ENCODE results near the gene CASP8AP2. TPM values are rescaled to one million over a fixed set of nuclear protein-coding genes. Genes with fewer than 3 reads are reported as not detected.
"Not testable (repeated sequence)": the region's sequence is repeated elsewhere in the genome, so short reads cannot be mapped to it uniquely, and the experiment has no call there.

The CASP8AP2 gene
- total RNA-seq, 1 experiment from 2014 or later, result 21.1 TPM

DNA sequence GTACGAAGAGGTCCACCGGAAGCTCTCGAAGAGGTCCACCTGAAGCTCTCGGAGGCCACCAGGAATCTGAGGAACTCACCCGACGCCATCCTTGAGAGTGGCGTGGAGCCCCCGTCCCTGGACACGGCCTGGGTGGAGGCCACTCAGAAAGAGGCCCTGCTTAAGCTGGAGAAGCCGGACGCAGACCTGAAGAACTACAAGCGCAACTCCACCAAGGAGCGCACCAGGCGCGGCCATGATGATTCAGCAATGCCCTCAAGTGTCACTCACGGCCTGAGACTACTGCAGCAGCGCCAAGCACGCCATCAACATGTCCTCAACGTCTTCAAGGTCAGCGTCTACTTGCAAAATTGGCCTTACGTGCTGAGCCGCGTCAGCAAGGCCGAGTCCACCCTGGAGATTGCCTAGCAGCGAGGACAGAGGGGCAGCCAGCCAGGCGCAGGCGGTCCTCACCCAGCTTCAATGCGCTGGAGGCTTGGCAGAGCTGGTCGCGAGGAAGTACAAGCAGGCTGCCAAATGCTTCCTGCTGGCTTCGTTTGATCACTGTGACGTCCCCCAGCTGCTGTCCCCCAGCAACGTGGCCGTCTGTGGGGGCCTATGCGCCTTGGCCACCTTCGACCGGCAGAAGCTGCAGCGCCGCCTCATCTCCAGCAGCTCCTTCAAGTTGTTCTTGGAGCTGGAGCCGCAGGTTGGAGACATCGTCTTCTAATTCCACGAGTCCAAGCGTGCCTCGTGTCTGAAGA lies 56.9 kb downstream of the CASP8AP2 start:
- no peaks in the 10 kb centered on the region for H3K36me3 ChIP-seq
- DNase-seq (ENCODE audit: low read depth in 1 of 2, low spot score in 2 of 2), result no peak
- no peak overlapping the region for H3K27ac ChIP-seq
- H3K9me3 ChIP-seq (replicated peaks), result no peaks in the 10 kb centered on the region
- peaks cover 6% of the 10 kb centered on the region; the same call in 1 of the 2 replicates for H3K4me1 ChIP-seq (replicated peaks)
- peaks cover 22% of the 10 kb centered on the region for H3K27me3 ChIP-seq (replicated peaks)
- no peak overlapping the region for H3K4me3 ChIP-seq

DNA sequence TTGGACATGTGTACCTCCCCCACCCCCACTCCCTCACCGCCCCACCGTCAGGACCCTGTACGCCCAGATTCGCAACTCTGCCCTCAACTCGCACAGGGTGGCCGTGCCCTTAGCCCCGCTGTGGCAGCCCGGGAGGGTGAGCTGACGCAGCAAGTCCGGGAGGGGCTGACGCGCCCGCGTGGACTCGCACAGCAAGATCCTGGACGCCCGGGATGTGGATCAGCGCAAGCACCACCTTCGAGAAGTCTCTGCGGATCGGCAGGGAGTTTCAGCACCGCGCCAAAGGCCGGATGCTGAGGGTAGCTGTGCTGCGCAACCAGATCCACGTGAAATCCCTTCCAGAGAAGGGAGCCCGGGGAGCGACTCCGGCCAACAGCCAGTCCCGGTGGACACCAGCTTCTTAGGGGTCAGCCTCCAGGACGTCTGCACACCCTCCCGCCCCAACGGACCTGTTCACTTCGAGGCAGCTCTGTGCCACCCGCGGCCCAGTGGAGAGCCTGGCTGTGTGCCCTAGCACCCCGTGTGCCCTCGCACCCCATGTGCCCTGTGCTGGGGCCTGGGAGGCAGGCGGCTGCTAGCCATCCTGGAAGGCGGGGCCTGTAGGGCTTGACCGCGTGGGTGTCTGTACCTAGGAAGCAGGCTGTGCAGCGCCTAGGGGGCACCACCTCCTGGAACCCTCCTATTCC lies 57.9 kb downstream of the CASP8AP2 start:
- no peak for DNase-seq (ENCODE audit: low read depth in 1 of 2, low spot score in 2 of 2)
- no peaks in the 10 kb centered on the region for H3K9me3 ChIP-seq (replicated peaks)

DNA sequence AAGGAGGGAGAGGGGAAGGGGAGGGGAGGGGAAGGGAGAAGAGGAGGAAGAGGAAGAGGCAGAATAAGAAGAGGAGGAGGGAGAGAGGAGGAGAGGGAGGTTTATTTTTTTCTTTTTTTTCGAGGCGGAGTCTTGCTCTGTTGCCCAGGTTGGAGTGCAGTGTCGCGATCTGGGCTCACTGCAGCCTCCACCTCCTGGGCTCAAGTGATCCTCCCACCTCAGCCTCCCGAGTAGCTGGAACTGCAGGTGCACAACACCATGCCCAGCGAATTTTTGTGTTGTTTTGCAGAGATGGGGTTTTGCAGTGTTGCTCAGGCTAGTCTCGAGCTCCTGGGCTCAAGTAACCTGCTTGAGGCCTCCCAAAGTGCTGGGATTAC lies 58.4 kb downstream of the CASP8AP2 start:
- no peak for DNase-seq (ENCODE audit: low read depth in 1 of 2, low spot score in 2 of 2)
- Histone ChIP-seq H3K36me3 (no peaks in the 10 kb centered on the region), H3K4me1 (replicated peaks) (peaks cover 6% of the 10 kb centered on the region; the same call in 1 of the 2 replicates), H3K27ac (no peak overlapping the region), H3K9me3 (replicated peaks) (no peaks in the 10 kb centered on the region), H3K27me3 (replicated peaks) (peaks cover 22% of the 10 kb centered on the region), H3K4me3 (no peak overlapping the region)

More for the DNA sequence above, 57.9 kb downstream of the CASP8AP2 start:
- Histone ChIP-seq H3K4me1 (replicated peaks) (peaks cover 6% of the 10 kb centered on the region; the same call in 1 of the 2 replicates), H3K27me3 (replicated peaks) (peaks cover 22% of the 10 kb centered on the region), H3K27ac (no peak overlapping the region), H3K36me3 (no peaks in the 10 kb centered on the region), H3K4me3 (no peak overlapping the region)

DNA sequence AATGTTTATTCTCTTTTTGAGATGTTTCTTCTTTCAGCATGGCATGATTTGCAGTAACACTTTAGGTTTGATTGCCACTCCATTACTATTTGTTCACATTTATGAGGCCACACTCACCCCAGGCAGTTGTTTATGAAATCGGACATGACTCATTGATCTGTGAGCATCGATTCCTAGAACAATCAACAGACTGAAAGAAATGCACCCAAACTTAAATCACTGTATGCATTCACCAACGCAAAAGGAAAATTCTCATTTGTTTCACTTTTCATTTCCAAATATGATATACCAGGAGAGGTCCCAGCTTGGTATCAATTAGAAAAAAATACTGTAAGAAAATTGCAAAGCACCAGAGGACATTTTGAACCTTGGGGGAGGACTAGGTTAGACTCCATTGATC lies 59.2 kb downstream of the CASP8AP2 start:
- no peaks in the 10 kb centered on the region for H3K9me3 ChIP-seq (replicated peaks)
- H3K27ac ChIP-seq, result no peak overlapping the region
- H3K27me3 ChIP-seq (replicated peaks), result peaks cover 22% of the 10 kb centered on the region
- no peaks in the 10 kb centered on the region for H3K36me3 ChIP-seq
- no peak for DNase-seq (ENCODE audit: low read depth in 1 of 2, low spot score in 2 of 2)
- H3K4me1 ChIP-seq (replicated peaks), result peaks cover 6% of the 10 kb centered on the region; the same call in 1 of the 2 replicates
- H3K4me3 ChIP-seq, result no peak overlapping the region

DNA sequence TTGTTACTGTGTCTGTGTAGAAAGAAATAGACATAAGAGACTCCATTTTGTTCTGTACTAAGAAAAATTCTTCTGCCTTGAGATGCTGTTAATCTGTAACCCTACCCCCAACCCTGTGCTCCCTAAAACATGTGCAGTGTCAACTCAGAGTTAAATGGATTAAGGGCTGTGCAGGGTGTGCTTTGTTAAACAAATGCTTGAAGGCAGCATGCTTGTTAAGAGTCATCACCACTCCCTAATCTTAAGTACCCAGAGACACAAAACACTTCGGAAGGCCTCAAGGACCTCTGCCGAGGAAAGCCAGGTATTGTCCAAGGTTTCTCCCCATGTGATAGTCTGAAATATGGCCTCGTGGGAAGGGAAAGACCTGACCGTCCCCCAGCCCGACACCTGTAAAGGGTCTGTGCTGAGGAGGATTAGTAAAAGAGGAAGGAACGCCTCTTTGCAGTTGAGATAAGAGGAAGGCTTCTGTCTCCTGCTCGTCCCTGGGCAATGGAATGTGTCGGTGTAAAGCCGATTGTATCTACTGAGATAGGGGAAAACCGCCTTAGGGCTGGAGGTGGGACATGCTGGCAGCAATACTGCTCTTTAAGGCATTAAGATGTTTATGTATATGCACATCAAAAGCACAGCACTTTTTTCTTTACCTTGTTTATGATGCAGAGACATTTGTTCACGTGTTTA lies 61.3 kb downstream of the CASP8AP2 start:
- not testable (repeated sequence) for H3K4me1 ChIP-seq (replicated peaks); H3K4me3 ChIP-seq; H3K9me3 ChIP-seq (replicated peaks); DNase-seq (ENCODE audit: low read depth in 1 of 2, low spot score in 2 of 2); H3K36me3 ChIP-seq; H3K27ac ChIP-seq
- H3K27me3 ChIP-seq (replicated peaks), result peaks cover 22% of the 10 kb centered on the region

DNA sequence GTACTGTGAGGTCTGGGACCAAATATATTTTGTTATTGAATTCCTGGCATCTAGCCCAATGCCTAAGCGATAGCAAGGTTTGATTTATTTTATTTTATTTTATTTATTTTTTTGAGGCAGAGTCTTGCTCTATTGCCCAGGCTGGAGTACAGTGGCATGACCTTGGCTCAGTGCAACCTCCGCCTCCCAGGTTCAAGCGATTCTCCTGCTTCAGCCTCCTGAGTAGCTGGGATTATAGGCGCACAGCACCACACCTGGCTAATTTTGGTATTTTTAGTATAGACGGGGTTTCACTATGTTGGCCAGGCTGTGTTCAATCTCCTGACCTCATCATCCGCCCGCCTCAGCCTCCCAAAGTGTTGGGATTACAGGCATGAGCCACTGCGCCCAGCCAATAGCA lies 62.9 kb downstream of the CASP8AP2 start:
- H3K36me3 ChIP-seq; H3K27ac ChIP-seq; DNase-seq (ENCODE audit: low read depth in 1 of 2, low spot score in 2 of 2); H3K4me1 ChIP-seq (replicated peaks); H3K4me3 ChIP-seq; H3K9me3 ChIP-seq (replicated peaks): not testable (repeated sequence)
- H3K27me3 ChIP-seq (replicated peaks), result peaks cover 15% of the 10 kb centered on the region

DNA sequence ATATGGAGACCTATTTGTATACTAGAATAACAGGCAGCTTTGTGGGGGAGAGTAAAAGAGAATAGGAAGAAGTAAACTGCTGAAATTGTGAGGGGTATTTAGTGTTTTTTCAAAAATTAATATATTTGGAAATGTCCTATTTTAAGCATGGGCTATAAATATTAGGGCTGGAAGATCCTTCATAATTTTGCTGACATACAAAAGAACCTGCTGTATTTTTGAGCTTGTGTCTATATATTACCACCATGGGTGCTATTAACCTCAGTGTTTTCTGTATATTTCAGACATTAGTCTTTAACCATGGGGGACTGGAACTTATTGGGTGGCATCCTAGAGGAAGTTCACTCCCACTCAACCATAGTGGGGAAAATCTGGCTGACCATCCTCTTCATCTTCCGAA lies 64.5 kb downstream of the CASP8AP2 start, which contains the start of gene GJA10:
GJA10 (plus strand) TSS at position 301 of the 400 bp plus-strand sequence; CDS start at position 301, 0 bp downstream.
- H3K27ac ChIP-seq, result no peak within 1 kb of the TSS
- no peaks in the 10 kb centered on the region for H3K36me3 ChIP-seq
- no peak for DNase-seq (ENCODE audit: low read depth in 1 of 2, low spot score in 2 of 2)
- H3K27me3 ChIP-seq (replicated peaks), result peaks cover 8% of the 10 kb centered on the region; the same call in 1 of the 2 replicates
- no peak within 1 kb of the TSS for H3K4me3 ChIP-seq
- H3K9me3 ChIP-seq (replicated peaks), result no peaks in the 10 kb centered on the region
- H3K4me1 ChIP-seq (replicated peaks), result no peaks in the 10 kb centered on the region

DNA sequence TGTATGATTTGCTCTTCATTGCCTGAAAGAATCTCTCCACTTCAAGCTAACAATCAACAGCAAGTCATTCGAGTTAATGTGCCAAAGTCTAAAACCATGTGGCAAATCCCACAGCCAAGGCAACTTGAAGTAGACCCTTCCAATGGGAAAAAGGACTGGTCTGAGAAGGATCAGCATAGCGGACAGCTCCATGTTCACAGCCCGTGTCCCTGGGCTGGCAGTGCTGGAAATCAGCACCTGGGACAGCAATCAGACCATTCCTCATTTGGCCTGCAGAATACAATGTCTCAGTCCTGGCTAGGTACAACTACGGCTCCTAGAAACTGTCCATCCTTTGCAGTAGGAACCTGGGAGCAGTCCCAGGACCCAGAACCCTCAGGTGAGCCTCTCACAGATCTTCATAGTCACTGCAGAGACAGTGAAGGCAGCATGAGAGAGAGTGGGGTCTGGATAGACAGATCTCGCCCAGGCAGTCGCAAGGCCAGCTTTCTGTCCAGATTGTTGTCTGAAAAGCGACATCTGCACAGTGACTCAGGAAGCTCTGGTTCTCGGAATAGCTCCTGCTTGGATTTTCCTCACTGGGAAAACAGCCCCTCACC lies 65.7 kb downstream of the CASP8AP2 start:
- DNase-seq (ENCODE audit: low read depth in 1 of 2, low spot score in 2 of 2), result peak; percentile 21 to 53
- H3K27me3 ChIP-seq (replicated peaks), result peaks cover 1% of the 10 kb centered on the region; the same call in 1 of the 2 replicates
- no peaks in the 10 kb centered on the region for H3K9me3 ChIP-seq (replicated peaks)
- H3K4me1 ChIP-seq (replicated peaks), result no peaks in the 10 kb centered on the region
- no peak overlapping the region for H3K4me3 ChIP-seq
- H3K27ac ChIP-seq, result no peak overlapping the region
- H3K36me3 ChIP-seq, result no peaks in the 10 kb centered on the region

DNA sequence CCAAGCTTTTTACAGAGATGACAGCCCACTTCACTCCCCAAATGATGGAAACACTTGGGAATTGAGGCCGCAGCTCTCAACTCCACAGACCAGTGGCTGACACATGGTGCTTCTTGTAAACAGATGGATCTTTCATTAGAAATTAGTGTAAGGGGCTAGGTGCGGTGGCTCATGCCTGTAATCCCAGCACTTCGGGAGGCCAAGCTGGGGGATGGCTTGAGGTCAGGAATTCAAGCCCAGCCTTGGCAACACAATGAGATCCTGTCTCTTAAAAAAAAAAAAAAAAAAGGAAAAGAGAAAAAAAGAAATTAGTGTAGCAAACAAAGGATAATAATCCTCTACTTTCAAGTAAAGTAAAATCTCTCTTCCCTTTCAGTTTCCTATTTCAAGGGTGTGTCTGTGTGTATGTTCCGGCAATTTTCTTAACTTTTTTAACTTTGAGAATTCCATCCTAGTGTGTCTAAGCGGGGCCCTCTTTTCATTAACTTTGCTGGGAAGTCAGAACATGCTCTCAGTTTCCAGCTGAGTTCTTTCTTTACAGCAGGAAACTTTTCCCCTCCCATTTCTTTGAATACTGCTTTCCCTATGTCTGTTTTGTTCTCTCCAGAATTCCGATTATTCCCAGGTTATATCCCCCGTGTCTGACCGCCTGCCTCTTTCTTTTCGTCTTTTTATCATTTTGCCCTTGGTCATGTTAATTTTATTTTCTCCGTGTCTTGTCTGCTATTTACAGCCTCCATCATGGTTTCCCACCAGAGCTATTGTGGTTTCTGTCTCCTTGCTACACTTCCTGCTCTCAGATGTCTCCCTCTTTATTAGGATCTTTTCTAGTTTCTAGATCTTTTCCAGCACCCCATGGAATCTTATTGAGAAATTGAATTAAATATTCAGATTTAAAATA lies 80.6 kb downstream of the CASP8AP2 start:
- not testable (repeated sequence) for H3K27me3 ChIP-seq (replicated peaks); H3K27ac ChIP-seq; H3K4me1 ChIP-seq (replicated peaks); H3K36me3 ChIP-seq; H3K4me3 ChIP-seq; DNase-seq (ENCODE audit: low read depth in 1 of 2, low spot score in 2 of 2); H3K9me3 ChIP-seq (replicated peaks)

DNA sequence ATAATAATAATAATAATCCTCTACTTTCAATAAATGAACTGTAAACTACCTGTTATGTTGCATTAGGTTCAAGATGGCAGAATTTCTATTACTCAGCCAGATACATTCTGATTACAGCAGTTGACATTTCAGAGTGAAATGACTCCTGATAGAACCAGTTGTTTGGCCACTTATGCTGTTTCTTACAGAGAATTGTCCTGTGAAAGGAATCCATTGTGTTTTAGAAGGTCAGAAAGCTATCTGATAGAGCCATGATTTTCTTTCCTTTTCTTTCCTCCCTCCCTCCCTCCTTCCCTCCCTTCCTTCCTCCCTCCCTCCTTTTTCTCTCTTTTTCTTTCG lies 81.2 kb downstream of the CASP8AP2 start:
- DNase-seq (ENCODE audit: low read depth in 1 of 2, low spot score in 2 of 2), result no peak
- Histone ChIP-seq H3K36me3 (no peaks in the 10 kb centered on the region), H3K4me3 (no peak overlapping the region), H3K9me3 (replicated peaks) (no peaks in the 10 kb centered on the region; the same call in 1 of the 2 replicates), H3K27ac (no peak overlapping the region), H3K4me1 (replicated peaks) (no peaks in the 10 kb centered on the region), H3K27me3 (replicated peaks) (no peaks in the 10 kb centered on the region)

DNA sequence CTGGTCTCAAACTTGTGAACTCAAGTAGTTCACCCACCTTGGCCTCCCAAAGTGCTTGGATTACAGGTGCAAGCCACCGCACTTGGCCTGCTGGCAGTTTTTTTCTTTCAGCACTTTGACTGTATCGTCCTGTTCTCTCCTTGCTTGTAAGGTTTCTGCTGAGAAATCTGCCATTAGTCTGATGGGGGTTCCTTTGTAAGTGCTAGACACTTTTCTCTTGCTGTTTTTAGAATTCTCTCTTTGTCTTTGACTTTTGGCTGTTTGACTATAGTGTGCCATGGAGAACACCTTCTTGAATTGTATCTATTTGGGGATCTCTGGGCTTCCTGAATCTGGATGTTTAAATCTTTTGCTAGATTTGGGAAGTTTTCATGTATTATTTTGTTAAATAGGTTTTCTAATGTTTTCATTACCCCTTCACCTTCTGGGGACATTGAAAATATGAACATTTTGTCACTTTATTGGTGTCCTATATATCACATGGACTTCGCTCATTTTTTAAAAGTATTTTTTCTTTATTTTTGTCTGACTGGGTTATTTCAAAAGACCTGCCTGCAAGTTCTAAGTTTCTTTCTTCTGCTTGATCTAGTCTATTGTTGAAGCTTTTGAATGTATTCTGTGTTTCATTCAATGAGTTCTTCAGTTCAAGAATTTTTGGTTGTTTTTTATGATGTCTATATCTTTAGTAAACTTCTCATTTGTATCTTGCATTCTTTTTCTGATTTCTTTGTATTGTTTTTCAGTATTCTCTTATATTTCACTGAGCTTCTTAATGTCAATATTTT lies 86.6 kb downstream of the CASP8AP2 start:
- Histone ChIP-seq H3K9me3 (replicated peaks) (peaks cover 8% of the 10 kb centered on the region), H3K36me3 (no peaks in the 10 kb centered on the region), H3K27me3 (replicated peaks) (no peaks in the 10 kb centered on the region), H3K4me1 (replicated peaks) (no peaks in the 10 kb centered on the region), H3K27ac (no peak overlapping the region), H3K4me3 (no peak overlapping the region)
- DNase-seq (ENCODE audit: low read depth in 1 of 2, low spot score in 2 of 2), result no peak

DNA sequence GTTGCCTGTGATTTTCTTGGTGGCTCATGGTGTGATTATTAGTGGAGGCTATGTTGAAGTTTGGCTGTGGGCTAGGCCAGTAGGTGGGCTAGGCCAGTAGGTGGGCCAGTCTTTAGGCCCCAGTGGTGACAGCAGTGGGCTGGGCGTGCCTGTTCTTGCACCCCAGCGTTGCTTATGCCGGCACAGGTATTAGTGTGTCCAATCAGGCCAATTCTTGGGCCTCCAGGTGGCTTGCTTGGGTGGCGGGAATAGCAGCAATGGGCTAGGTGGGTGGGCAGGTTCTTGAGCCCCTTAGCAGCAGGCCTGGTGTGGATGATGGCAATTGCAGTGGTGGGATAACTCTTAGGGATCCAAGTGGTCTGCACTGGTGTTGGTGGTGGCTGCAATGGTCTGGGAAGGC lies 87.5 kb downstream of the CASP8AP2 start:
- no peak overlapping the region for H3K4me3 ChIP-seq
- peaks cover 8% of the 10 kb centered on the region for H3K9me3 ChIP-seq (replicated peaks)
- H3K36me3 ChIP-seq, result no peaks in the 10 kb centered on the region
- H3K27ac ChIP-seq, result no peak overlapping the region
- H3K27me3 ChIP-seq (replicated peaks), result no peaks in the 10 kb centered on the region
- H3K4me1 ChIP-seq (replicated peaks), result no peaks in the 10 kb centered on the region
- DNase-seq (ENCODE audit: low read depth in 1 of 2, low spot score in 2 of 2), result no peak
